Activated CD4-positive, CD25-positive, alpha-beta regulatory T cell treated with anti-CD3 and anti-CD28 coated beads, Interleukin-2, amount 50 U/mL, for 16 hours (primary cell): ENCODE measurements around the gene MATCAP1.

Source experiments
- DNase-seq: peaks from one replicate; pipeline ENCODE4 v3.0.0-alpha.2; 2020; ENCODE audit warnings: low read depth, low spot score

MATCAP1 gene

DNA sequence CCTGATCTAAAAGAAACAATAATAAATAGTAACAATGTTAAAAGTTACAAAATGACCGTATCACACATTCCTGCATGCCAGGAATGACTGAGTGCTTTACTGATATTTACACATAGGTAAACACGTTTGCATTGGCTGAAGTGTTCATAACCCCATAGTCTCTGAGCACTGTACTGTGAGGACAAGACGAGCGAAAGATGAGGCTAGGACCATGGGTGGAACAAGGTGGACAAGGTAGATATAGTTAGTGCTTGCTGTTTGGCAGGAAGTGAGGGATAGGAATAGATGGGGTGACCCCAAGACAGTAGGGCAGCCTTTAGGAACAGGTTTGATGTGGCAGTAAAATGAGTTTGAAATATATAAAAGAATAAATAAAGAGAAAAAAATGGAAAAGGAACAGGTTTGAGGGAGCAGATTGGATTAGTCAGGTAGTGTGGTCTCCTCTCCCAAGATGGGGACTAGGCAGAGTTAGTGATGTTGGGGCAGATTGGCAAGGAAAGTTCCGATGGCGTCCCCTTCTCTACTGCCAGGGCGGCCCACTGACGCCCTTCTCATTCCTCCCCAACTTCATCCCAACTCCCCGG is 7.7 kb upstream of the MATCAP1 start:
- DNase-seq: no peak

DNA sequence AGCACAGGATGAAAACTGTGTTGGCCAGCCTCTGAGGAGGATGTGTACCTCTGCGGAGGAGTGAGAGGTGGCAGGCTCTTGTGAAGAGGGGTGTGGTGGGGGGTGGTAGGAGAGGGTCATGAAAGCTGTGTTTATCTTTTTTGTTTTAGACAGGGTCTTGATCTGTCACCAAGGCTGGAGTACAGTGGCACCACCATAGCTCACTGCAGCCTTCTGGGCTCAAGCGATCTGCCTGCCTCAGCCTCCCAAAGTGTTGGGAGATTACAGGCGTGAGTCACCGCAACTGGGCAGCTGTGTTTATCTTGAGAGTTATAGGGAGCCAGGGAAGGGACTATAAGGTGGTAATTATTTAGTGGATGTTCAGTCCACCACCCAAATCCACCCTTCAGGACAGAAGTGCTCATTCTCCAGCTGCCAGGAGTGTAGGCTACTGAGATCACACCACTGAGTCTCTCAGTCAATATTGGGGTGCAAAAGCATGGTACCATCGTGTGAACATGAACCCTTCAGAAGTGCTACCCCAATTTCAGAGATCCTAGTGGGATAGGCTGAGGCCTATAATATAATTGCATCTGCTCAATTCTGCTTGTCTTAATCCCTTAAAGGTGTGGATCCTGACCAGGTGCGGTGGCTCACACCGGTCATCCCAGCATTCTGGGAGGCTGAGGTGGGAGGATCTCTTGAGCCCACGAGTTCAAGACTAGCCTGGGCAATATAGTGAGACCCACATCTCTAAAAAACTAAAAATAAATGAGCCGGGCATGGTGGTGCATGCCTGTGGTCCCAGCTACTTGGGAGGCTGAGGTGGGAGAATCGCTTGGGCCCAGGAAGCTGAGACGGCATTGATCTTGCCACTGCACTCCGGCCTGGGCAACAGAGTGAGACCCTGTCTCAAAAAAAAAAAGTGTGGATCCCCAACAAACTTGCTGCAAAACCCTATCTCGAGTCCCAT is 7.0 kb upstream of the MATCAP1 start:
- DNase-seq: no peak

DNA sequence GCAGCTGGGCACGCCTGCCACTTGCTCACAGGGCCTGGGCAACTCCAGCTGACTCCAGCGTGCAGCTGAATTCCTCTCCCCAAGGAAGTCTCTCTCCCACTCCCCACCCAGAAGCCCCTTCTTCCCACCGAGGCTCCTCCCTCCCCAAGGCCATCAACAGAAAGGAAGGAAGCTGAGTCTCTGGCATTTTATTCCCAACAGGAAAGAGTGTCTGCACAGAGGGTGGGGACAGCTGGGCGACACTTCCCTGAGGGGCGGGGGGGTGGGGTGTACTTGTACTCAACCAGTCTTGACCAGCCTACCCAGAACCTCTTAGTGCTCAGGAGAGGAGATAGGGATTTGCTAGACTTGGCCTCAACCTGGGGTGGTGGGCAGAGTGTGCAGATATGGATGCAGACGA is 6.3 kb upstream of the MATCAP1 start, which contains the start of gene EXOC3L1:
TSS of gene EXOC3L1 (minus strand) at position 96 of the 400 bp plus-strand sequence. CDS start 460 bp downstream, outside the sequence.
- DNase-seq: no peak

DNA sequence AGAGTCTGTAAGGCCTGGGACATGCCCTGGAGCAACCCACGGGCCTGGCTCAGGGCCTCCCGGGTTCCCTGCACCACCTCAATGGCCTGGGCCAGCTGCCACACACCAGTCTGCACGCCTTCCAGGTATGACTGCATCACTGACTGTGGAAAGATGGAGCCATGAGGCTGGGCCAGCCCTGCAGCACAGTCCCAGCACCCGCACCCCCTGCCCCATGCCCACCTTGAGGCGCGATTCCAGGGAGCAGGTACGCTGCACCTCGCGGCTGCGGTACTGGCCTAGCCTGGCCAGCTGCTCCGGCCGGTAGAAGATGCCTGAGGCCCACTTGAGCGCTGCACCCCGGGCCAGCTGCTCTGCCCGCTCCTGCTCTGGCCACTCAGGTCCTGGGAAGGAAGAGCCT is 5.0 kb upstream of the MATCAP1 start:
- DNase-seq: no peak

DNA sequence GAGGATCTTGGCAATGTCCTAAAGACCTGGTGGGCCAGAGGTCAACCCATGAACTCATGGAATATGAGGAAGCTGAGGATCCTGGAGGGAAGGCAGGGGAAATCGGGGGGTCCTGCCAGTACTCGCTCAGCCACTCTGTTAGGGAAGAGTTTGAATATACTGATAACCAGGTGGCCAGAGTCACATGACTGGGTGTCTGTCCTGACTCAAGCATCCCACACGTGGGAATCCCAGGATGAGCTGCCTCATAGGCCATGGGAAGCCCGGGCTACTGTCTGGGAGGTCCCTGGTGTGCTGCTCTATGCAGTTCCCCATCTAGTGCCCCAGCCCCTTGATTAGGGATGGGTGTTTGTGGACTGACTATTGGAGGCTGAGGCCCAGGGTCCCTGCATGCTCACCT is 4.6 kb upstream of the MATCAP1 start:
- DNase-seq: no peak

DNA sequence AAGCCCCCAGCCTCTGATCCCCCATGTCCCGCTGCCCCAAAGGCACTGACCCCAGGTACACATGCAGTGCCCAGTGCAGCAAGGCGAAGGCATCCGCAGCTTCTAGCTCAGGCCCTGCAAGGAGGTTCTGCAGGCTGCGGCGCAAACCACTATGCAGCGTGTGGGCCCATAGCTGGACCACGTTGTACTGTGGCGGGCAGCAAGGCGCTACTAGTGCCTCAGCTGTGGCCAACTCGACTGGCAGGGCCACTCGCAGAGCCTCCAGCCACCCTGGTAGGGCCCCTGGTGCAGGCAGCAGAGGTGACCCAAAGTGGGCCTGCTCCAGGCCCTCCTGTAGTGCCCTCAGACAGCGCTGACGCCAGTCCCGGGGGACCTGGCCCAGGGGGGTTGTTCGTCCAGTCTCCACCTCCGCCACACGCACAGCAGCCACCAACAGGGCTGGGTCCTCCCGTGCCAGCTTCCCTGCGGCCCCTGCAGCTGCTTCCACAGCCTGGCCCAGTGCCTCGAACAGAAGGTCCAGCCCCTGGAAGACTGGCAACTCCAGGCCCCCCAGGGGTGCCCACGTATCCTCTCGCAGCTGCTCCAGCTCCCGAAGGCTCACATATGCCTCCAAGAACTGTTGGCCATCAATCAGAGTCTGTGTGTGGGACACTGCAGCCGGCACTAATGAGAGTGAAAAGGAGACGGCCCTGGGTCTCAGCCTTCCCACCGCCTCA is 3.6 kb upstream of the MATCAP1 start:
- DNase-seq: no peak

DNA sequence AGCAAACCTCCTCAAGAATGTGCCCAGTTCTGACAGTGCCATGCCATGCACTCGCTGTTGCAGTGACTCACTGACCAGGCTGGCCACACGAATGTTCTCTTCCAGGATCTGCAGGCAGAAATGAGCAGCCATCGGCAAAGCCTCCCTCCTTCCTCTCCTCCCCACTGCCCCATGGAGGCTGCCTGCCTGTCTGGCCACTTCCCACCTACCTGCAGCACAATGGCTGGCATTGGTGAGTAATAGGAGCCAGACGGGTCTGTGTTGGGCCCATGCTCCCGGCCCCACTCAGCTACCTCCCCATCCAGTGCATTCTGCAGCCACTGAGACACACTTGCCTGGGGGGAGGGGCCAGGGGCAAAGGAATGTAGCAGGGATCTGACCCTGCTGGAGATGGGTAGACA is 2.8 kb upstream of the MATCAP1 start:
- DNase-seq: no peak

DNA sequence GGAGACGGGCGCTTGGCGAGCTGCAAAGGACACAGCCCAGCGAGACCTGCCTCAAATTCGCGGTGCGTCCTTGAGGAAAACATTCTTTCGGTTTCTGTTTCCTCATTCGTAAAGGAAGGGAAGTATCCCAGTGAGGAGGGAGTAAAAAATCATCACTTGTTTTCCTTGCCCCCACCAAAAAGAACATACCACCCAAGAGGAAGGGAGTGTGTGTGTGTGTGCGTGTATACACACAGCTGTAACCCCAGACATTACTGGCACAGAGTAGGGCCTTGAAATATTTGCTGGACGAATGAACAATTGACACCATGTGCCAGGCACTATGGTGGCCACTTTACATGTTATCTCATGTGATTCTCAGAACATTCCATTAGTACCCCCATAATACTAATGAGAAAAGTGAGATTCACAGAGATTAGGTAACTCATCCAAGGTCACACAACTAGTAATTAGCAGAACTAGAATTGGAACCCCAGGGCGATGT is 1.9 kb upstream of the MATCAP1 start:
- no peak for DNase-seq

DNA sequence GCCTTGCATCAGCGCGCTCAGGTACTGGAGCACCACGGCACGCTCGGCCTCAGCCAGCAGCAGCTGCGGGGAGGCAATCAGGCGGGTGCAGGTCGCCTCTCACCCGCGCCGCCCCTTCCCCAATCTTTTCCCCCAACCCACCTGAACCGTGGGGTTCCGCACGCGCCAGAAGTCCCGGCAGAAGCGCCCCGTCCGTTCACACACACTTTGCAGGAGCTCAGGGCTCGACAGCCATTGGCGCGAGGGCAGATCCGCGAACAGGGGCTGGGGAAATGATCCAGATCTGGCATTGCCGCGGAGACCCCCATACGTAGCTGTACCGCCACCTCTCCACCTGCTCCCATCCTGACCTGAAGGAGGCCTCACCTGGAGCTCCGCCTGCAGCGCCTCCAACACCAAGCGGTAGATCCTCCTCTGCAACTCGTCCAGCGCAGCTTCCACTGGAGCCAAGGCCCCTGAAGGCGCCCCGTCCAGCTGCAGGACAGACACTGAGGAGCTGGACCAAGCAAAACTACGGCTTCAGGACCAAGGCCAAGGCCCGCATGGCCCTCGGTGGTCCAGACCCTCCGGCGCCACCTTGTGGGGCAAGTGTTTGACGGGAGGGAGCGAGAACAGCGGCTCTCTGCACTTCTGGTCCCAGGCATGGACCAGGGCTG is 1.4 kb upstream of the MATCAP1 start:
- DNase-seq: peak; percentile 71

DNA sequence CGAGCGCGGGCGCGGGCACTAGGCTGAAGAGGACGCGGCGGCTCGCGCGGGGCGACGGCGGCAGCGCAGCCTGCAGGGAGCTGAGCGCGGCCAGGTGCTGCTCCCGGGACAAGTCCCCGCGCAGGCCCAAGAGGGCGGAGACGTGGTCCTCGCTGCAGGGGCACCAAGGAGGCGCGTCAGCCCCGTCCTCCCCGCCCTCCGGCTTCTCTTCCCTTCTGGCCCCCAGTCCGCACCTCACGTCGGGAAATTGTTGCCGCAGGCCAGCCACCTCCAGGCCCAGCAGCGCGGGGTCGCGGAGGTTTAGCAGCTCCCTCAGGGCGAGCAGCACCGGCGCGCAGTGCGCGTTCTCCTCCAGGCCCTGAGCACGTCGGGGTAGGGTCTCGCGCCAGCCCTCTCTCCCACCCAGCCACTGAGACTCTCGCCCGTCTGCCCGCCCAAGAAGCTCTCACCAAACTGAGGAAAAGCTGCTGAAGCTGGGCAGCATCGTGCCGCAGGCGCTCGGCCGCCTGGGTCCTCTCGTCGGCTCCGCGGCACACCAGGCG is 761 bp upstream of the MATCAP1 start:
- DNase-seq: no peak

DNA sequence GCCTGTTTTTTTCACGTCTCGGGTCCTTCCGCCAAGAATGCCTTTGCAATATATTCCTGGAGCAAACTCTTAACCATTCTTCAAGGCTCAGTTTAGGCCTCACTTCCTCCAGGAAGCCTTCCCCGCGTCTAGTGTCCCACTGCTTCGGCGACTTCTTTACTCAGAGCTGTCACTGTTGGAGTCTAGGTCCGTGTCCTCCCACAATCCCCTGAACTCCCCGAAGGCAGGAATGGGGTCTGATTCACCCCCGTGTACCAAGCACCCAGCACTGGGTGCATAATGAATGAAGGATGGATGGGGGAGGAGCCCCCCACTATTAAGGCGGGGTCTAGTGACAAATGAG is 508 bp downstream of the MATCAP1 start:
- DNase-seq: no peak

DNA sequence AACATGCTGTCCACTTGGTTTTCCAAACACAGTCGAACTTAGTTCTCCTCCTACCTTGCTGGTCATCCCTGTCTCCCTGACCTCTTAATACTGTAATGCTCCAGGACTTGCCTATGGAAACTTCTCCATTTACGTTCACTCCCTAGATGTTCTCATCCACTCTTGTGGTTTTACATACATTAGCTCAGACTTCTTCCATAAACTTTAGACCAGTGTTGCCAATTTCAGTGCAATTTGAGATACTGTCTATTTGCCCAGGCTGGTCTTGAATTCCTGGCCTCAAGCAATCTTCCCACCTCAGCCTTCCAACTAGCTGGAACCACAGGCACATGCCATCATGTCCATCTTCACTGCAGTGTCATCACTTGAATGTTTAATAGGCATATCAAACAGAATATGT is 1.5 kb downstream of the MATCAP1 start:
- no peak for DNase-seq

DNA sequence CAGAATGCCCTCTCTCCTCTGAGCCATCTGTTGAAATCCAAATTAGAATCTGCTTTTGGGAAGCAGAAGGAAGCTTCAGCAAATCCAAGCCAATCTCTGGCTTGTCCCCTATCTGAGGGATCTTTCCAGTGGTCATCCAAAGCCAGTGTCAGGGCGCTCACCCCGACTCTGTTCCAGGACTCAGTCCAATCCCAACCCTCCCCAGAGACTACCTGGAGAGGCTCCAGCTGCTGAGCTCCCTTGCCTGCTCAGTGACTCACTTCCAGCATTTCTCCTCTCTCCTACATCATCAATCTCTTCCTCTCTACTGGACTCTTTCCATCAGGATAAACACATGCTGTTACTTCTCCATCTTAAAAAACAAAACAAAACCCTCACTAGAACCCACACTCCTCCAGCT is 2.4 kb downstream of the MATCAP1 start:
- DNase-seq: no peak

DNA sequence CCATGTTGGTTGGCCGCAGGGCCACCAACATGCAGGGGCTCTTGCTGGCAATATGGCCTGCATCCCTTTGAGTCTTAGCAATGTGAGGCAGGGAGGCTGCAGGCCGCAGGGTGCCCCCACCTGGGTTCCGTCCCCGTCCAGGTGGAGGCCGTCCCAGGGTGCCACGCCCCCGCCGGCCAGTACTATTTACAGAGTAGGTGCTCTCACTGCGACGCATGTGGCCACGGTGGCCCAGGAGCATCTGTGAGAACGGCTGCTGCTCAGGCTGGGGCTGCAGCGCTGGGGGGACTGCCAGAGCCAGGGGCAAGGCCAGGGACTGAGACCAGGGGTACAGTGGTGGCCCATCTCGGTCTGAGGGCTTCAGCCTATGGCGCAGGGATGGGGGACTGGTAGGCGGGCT is 3.6 kb downstream of the MATCAP1 start:
- no peak for DNase-seq

DNA sequence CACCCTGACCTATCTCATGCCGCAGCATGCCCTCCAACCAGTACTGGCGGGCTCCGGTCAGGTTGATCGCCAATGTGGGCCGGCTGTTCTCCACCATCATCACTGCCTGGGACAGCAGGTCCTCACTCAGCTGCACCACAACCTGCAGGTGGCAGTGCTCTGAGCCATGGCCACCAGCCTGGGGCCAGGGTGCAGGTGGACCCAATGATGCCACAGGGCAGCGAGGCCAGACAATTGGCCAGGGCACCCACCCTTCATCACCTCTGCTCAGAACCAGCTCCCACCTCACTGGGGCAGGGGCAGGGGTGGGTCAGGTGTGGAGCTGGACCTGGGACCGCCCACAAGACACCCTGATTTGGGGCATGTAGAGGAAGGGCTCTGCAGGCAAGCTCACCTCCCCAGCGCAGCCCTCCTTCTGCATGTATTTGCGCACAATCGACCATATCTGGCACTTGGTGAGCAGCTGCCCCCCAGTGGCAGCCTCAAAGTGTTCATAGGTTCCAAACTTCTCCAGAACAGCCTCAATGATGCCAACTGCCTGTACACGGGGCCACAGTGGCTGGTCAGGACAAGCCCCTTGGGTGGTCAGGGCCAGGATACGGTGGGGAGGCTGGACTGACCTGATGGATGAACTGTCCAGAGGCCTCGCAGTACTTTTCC is 4.2 kb downstream of the MATCAP1 start:
- DNase-seq: no peak

DNA sequence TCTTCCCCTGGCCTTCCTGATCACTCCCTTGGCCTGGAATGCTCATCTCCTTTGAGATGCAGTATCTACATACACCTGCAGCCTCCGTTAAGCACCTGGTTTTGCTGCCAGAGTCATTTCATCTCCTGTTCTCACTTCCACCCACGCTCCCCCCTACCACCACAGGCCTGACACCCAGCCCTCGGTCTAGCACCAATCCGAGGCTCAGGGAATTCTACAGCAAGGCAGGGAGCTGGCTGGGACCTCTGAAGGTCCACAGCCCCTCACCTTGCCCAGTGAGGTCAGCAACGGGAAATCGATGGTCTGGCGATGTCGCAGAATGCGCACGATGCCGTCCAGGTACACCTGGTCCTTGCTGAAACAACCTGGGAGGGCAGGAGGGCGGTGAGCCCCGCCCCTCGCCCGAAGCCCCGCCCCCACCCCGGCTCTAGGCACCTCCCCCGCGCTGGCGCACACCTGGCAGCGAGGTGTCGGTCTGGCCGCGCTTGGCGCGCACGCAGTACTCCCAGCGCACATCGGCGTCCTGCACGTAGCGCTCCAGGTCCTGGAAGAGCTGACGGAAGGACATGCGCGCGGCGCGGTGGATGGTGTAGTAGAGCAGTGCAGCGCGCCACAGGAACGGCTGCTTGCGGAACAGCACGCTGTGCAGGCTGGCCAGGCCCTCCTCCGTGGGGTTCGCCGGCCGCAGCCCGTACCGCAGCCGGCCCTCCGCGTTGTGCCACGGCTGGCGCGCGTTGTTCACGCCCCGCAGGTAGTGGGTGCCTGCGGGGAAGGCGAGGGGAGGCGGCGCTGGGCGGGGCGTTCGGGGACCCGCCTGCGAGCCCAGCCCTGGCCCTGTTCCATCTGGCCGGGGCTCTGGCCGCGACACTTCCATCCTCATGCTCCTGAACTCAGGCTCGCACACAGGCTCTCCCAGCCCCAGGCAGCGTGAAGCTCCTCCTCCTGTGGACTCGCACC is 5.7 kb downstream of the MATCAP1 start:
- no peak for DNase-seq

DNA sequence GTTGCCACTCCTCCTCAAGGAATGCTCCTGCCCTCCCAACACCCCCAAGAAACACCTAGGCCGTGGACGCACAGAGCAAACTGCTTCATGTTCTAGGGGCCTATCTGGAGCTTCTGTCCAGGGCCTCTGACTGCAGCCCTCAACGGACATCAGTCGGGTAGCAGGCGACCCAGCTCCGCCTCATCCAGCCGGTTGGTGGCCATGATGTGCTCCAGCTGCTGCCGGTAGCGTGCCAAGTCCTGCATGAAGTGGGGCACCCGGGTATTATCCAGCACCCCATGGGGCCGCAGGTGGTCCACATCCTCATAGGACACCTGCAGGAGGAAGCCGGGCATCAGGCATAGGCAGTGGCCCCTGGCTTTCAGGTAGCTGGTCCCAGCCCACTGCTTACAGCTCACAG is 7.1 kb downstream of the MATCAP1 start:
- DNase-seq: no peak

DNA sequence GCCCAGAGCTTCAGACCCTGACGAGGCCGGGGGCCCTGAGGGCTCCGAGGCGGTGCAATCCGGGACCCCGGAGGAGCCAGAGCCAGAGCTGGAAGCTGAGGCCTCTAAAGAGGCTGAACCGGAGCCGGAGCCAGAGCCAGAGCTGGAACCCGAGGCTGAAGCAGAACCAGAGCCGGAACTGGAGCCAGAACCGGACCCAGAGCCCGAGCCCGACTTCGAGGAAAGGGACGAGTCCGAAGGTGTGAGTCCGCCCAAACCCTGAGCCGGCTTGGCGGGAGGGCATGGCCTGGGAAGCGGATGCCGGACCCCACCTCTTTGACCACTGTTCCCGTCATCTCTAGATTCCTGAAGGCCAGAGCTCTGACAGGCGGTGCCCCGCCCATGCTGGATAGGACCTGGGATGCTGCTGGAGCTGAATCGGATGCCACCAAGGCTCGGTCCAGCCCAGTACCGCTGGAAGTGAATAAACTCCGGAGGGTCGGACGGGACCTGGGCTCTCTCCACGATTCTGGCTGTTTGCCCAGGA is 9.0 kb downstream of the MATCAP1 start:
- no peak for DNase-seq

DNA sequence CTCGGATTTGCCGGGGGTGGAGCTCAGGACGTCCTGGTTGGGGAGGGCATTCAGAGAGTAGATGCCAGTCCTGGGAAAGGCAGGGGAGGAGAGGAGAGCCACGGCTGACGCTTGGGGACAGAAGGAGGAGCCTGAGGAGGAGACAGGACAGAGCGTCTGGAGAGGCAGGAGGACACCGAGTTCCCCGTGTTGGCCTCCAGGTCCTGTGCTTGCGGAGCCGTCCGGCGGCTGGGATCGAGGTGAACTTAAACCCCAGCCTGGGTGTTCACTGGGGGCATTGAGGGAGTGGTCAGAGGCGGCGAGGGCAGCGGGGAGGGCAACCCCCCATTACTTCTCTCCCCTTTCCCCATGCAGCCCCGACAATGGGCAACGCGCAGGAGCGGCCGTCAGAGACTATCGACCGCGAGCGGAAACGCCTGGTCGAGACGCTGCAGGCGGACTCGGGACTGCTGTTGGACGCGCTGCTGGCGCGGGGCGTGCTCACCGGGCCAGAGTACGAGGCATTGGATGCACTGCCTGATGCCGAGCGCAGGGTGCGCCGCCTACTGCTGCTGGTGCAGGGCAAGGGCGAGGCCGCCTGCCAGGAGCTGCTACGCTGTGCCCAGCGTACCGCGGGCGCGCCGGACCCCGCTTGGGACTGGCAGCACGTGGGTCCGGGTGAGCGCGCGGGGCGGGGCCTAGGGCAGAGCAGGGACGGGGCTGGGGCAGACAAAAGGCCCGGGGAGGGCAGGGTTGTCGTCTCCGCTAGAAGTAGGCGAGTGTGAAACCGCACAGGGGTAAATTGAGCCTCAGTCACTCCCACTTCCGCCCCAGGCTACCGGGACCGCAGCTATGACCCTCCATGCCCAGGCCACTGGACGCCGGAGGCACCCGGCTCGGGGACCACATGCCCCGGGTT is 9.7 kb downstream of the MATCAP1 start:
- DNase-seq: no peak
